SK-N-SH treated with all-trans-retinoic acid at 6 μM for 48 hours (cell line): ENCODE measurements around the gene FAM25A.

Experiments used
- BACH2 ChIP-seq: fragments of 250-450 bp; sonication (Bioruptor Pico); IDR thresholded peaks from 2 replicates; pipeline ENCODE4 v1.9.0; 2021; ENCODE audit warnings: mild to moderate bottlenecking, borderline replicate concordance
- CREB5 ChIP-seq: fragments of 250-450 bp; sonication (Bioruptor Pico); IDR thresholded peaks from 2 replicates; pipeline ENCODE4 v1.5.1; 2020; ENCODE audit warnings: low read depth, mild to moderate bottlenecking, moderate library complexity
- GLIS3 ChIP-seq: fragments of 250-450 bp; sonication (Bioruptor Pico); IDR thresholded peaks from 2 replicates; pipeline ENCODE4 v1.5.0; 2020; ENCODE audit warnings: mild to moderate bottlenecking, moderate library complexity
- OSR1 ChIP-seq: fragments of 250-450 bp; sonication (Bioruptor Pico); IDR thresholded peaks from 2 replicates; pipeline ENCODE4 v1.8.0; 2022; ENCODE audit warnings: moderate library complexity, mild to moderate bottlenecking, inconsistent platforms
- PATZ1 ChIP-seq: fragments of 250-450 bp; sonication (Bioruptor Pico); IDR thresholded peaks from 2 replicates; pipeline ENCODE4 v1.8.0; 2020; ENCODE audit warnings: mild to moderate bottlenecking, moderate library complexity, borderline replicate concordance
- POU6F1 ChIP-seq: fragments of 250-450 bp; sonication (Bioruptor Pico); IDR thresholded peaks from 2 replicates; pipeline ENCODE4 v1.8.0; 2021; ENCODE audit warnings: low read depth, mild to moderate bottlenecking, moderate library complexity, borderline replicate concordance
- TOX ChIP-seq: fragments of 250-450 bp; sonication (Bioruptor Pico); IDR thresholded peaks from 2 replicates; pipeline ENCODE4 v1.8.0; 2021; ENCODE audit warnings: mild to moderate bottlenecking, moderate library complexity, borderline replicate concordance
- ZNF565 ChIP-seq: fragments of 450-650 bp; formaldehyde crosslinking; conservative IDR thresholded peaks from 2 replicates; pipeline ENCODE4 v1.5.0; 2020; ENCODE audit warnings: low read depth, mild to moderate bottlenecking, moderate library complexity
- ZNF8 ChIP-seq: fragments of 450-650 bp; formaldehyde crosslinking; IDR thresholded peaks from 2 replicates; pipeline ENCODE4 v1.5.0; 2020; ENCODE audit warnings: mild to moderate bottlenecking, moderate library complexity

- TF ChIP-seq OSR1 (CRISPR knock-in tag) (no peak), PATZ1 (CRISPR knock-in tag) (no peak), BACH2 (CRISPR knock-in tag) (no peak), ZNF8 (CRISPR knock-in tag) (no peak), TOX (CRISPR knock-in tag) (no peak), CREB5 (CRISPR knock-in tag) (no peak), POU6F1 (CRISPR knock-in tag) (no peak), ZNF565 (no peak), GLIS3 (no peak)
Observed at GRCh38 chr10:86979977-86980448, 40.1 kb upstream of the FAM25A start.
